ENCODE measurements around the gene UBAP1L. TPM values are rescaled to one million over a fixed set of nuclear protein-coding genes. Genes with fewer than 3 reads are reported as not detected.

UBAP1L gene
- total RNA-seq, 2 donors from 2014 or later: 3.4 to 4.6 TPM

DNA sequence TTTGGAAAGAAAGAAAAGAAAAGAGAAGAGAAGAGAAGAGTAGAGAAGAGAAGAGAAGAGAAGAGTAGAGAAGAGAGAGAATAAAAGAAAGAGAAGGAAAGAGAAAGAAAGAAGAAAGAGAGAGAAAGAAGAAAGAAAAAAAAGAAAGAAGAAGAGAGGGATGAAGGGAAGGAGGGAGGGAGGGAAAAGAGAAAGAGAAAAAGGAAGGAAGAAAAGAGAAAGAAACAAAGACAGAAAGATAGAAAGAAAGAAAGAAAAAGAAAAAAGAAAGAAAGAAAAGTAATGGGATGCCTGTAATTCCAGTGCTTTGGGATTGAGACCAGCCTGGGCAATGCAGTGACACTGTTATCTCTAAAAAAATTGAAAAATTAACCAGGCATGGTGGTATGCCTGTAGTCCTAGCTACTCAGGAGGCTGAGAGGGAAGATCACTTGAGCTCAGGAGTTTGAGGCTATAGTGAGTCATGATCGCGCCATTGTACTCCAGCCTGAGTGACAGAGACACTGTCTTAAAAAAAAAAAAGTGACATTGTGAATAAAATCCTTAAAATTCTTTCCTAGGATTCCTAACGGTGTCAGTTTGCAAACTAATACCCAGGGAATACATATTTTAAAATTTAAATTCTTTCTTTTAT lies 48.9 kb downstream of the UBAP1L start:
- no peak overlapping the region for H3K27ac ChIP-seq
- WGBS, 2 donors: 74 to 79% methylated on average over 3 of the region's 3 CpGs
- H3K4me3 ChIP-seq: no peak overlapping the region
- intact Hi-C loops (cut with DNase I): no loop called here
- no peaks in the 10 kb centered on the region for H3K9me3 ChIP-seq
- no peak for TF ChIP-seq CTCF (IDR thresholded peaks at IDR 0.05)
- no peak for TF ChIP-seq POLR2A (IDR thresholded peaks at IDR 0.05)
- peaks cover 0 to 13% of the 10 kb centered on the region in 2 donors for H3K27me3 ChIP-seq
- ATAC-seq (no peak), DNase-seq (no peak)
- peaks cover 6% of the 10 kb centered on the region for H3K4me1 ChIP-seq
- no peaks in the 10 kb centered on the region for H3K36me3 ChIP-seq (replicated peaks in 1 of 2; ENCODE audit: insufficient read depth in 1 of 2, low read depth in 2 of 2)

GRCh38 chr15:65062726-65063125 lies 52.3 kb downstream of the UBAP1L start:
- peaks cover 0 to 10% of the 10 kb centered on the region in 2 donors for H3K27me3 ChIP-seq
- TF ChIP-seq CTCF (IDR thresholded peaks at IDR 0.05) (no peak), POLR2A (IDR thresholded peaks at IDR 0.05) (no peak)
- no peaks in the 10 kb centered on the region for H3K9me3 ChIP-seq
- no peak overlapping the region for H3K4me3 ChIP-seq
- ATAC-seq: no peak
- H3K27ac ChIP-seq: no peak overlapping the region
- WGBS, 2 donors: 62 to 70% methylated on average over 3 to 4 of the region's 5 CpGs
- intact Hi-C loops (cut with DNase I): no loop called here
- H3K4me1 ChIP-seq: peaks cover 3% of the 10 kb centered on the region
- DNase-seq: no peak
- H3K36me3 ChIP-seq (replicated peaks in 1 of 2; ENCODE audit: insufficient read depth in 1 of 2, low read depth in 2 of 2): no peaks in the 10 kb centered on the region

DNA sequence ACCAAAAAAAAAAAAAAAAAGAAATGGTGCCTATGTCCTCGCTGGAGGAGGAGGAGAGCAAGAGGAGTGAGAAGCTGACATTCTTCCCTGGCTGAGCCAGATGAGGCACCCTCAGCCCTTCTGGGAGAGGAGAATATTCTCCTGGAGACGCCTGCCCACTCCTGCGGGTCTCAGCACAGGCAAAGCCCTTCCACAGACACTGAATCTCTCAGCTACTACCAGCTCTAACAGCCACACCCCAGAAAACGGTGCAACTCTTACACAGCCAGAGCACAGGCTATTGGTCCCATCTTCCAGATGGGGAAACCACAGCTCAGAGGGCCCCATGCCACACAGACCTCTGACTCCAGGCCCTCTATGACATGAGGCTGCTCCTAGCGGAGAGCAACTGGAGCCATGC lies 52.9 kb downstream of the UBAP1L start:
- Histone ChIP-seq H3K27me3 (peaks cover 0 to 3% of the 10 kb centered on the region in 2 donors), H3K27ac (no peak overlapping the region)
- intact Hi-C loops (cut with DNase I): no loop called here

DNA sequence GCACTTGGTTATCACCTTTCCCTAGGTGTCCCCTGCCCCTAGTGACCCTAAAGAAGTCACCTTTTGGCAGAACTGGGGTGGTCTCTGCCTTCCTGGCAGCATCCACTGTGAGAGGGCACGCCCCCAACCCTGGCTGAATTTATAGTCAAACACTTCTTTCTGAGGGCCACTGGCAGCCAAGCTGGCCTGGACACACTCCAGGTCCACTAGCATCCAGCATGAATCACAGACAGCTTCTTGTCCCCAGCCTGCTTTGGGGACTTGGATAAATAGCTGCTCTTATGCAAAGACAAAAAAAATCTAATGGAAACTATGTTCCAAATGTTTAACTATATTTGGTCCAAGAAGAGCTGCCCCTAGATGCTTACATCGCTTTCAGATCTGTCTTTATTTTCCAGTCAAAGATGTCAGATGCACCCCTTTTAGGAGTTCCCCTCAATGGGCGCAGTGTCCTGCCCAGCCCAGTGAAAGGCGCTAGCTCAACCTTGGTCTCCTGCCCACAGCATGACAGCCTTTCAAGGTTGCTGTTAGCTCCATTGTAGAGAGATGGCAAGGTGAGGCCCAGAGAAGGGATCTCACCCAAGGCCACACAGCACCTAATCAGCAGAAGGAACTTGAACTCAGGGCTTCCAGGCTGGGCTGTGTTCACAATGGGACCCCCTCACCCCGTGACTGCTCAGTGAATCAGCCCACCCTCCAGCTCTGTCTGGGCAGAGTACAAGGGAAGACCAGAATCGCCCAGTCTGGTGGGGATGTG lies 54.2 kb downstream of the UBAP1L start:
- ATAC-seq: no peak
- no peak overlapping the region for H3K27ac ChIP-seq
- 80 to 91% methylated on average over 5 to 6 of the region's 6 CpGs for WGBS, 2 donors

More for the DNA sequence above, 52.9 kb downstream of the UBAP1L start:
- WGBS, 2 donors: 84 to 92% methylated on average over 3 to 5 of the region's 5 CpGs
- DNase-seq: no peak
- no peak overlapping the region for H3K4me3 ChIP-seq
- ATAC-seq: no peak
- no peak for TF ChIP-seq CTCF (IDR thresholded peaks at IDR 0.05)
- no peaks in the 10 kb centered on the region for H3K36me3 ChIP-seq (replicated peaks in 1 of 2; ENCODE audit: insufficient read depth in 1 of 2, low read depth in 2 of 2)
- H3K9me3 ChIP-seq: no peaks in the 10 kb centered on the region
- no peaks in the 10 kb centered on the region for H3K4me1 ChIP-seq

More for the DNA sequence above, 54.2 kb downstream of the UBAP1L start:
- Histone ChIP-seq H3K4me1 (no peaks in the 10 kb centered on the region), H3K36me3 (replicated peaks in 1 of 2; ENCODE audit: insufficient read depth in 1 of 2, low read depth in 2 of 2) (no peaks in the 10 kb centered on the region), H3K4me3 (no peak overlapping the region), H3K27me3 (peaks cover 0 to 3% of the 10 kb centered on the region in 2 donors), H3K9me3 (no peaks in the 10 kb centered on the region)
- TF ChIP-seq CTCF (IDR thresholded peaks at IDR 0.05) (no peak), POLR2A (IDR thresholded peaks at IDR 0.05) (no peak)
- DNase-seq: no peak
- intact Hi-C loops (cut with DNase I): no loop called here
